K562 (cell line): ENCODE data around the gene P2RY6. TPM values are rescaled to one million over a fixed set of nuclear protein-coding genes. Genes with fewer than 3 reads are reported as not detected.

Source experiments
- ATAC-seq: fragments of 200-7000 bp; cut with Tn5 transposase; 3 replicates; pipeline ENCODE4 v1.9.1; 2020; ENCODE audit warnings: moderate library complexity
- BruUV-seq: library from RNA; stranded (reverse); fragments of 400-500 nt; replicated peaks from 2 replicates; lab custom pipeline; 2021; lab: Mats Ljungman, UMichigan
- CTCF ChIA-PET: fragments of 300-600 bp; formaldehyde crosslinking; extraction: SDS; loops from one replicate; lab custom pipeline; 2021; ENCODE audit warnings: low intra/inter-chr PET ratio; lab: Yijun Ruan, JAX
- POLR2A ChIA-PET: fragments of 300-600, 350-650 bp; sonication (Branson Sonifier 250); formaldehyde crosslinking; extraction: SDS; loops from one replicate; lab custom pipeline; 2021; ENCODE audit warnings: antibody characterized with exemption, inconsistent platforms; lab: Yijun Ruan, JAX
- DNase-seq, 4 experiments: peaks; one replicate each; pipeline versions ENCODE4 v3.0.0 to v3.0.0-alpha.2; 2011 to 2018; ENCODE audit warnings: low spot score in 3 of 4, mixed read lengths in 3 of 4; ENCODE audit errors: extremely low read depth in 1 of 4
- FAIRE-seq: peaks from 2 replicates; lab custom pipeline; 2011; peaks lifted over from hg19 to GRCh38; lab: Jason Lieb, UNC
- H2AFZ ChIP-seq: 2 replicates; pipeline ENCODE4 v1.6.0; 2011; ENCODE audit warnings: low read depth, low read length, control low read depth, inconsistent platforms
- H3K27ac ChIP-seq: fragments of 200-600 bp; 3 replicates; pipeline ENCODE4 v1.8.0; 2011; ENCODE audit warnings: low read depth, mild to moderate bottlenecking, control low read depth, inconsistent platforms, low read length, moderate library complexity, mixed read lengths; ENCODE audit errors: extremely low read depth
- H3K27me3 ChIP-seq, 2 experiments: fragments of 300-600 bp in 1 of 2; 2 replicates in 1 of 2; 3 replicates in 1 of 2; pipeline versions ENCODE4 v1.6.0 to v1.8.0; 2011; ENCODE audit warnings: inconsistent platforms in 2 of 2, low read length in 2 of 2, mild to moderate bottlenecking in 1 of 2, mixed read lengths in 1 of 2, moderate library complexity in 1 of 2; ENCODE audit not compliant: control insufficient read depth in 2 of 2, insufficient read depth in 2 of 2
- H3K36me3 ChIP-seq: fragments of 300-600 bp; 3 replicates; pipeline ENCODE4 v1.8.0; 2011; ENCODE audit warnings: mild to moderate bottlenecking, low read length, inconsistent platforms; ENCODE audit not compliant: control insufficient read depth, insufficient read depth
- H3K4me1 ChIP-seq, 2 experiments: fragments of 200-600 bp in 1 of 2; replicated peaks in 1 of 2; 2 replicates in 1 of 2; 3 replicates in 1 of 2; pipeline versions ENCODE4 v1.5.1 to v1.8.0; 2011; ENCODE audit warnings: inconsistent platforms in 2 of 2, low read length in 2 of 2, mild to moderate bottlenecking in 1 of 2, mixed read lengths in 1 of 2, moderate library complexity in 1 of 2; ENCODE audit not compliant: control insufficient read depth in 2 of 2, insufficient read depth in 2 of 2
- H3K4me2 ChIP-seq: 2 replicates; pipeline ENCODE4 v1.6.1; 2011; ENCODE audit warnings: low read length, control low read depth, inconsistent platforms, mixed read lengths; ENCODE audit not compliant: insufficient read depth
- H3K4me3 ChIP-seq: fragments of 200-600 bp; sonication (generic), shearing (Covaris generic); 2 replicates; pipeline ENCODE4 v1.5.1; 2016; ENCODE audit warnings: control low read depth, inconsistent platforms
- H3K79me2 ChIP-seq: fragments of 200-600 bp; 3 replicates; pipeline ENCODE4 v1.8.0; 2011; ENCODE audit warnings: low read length, inconsistent platforms; ENCODE audit not compliant: control insufficient read depth, insufficient read depth
- H3K9ac ChIP-seq, 2 experiments: 2 replicates each; pipeline versions ENCODE4 v1.6.0 to v1.6.1; 2011; ENCODE audit warnings: low read depth in 2 of 2, low read length in 2 of 2, control low read depth in 1 of 2, inconsistent platforms in 1 of 2, mild to moderate bottlenecking in 1 of 2, mixed read lengths in 1 of 2; ENCODE audit not compliant: insufficient read depth in 1 of 2
- H3K9me1 ChIP-seq: one replicate; pipeline ENCODE4 v1.6.0; 2011; ENCODE audit warnings: inconsistent platforms, mild to moderate bottlenecking, low read length, moderate library complexity; ENCODE audit not compliant: control insufficient read depth, insufficient read depth
- H3K9me3 ChIP-seq: replicated peaks from 2 replicates; pipeline ENCODE4 v1.5.1; 2011; ENCODE audit warnings: low read depth, low read length, inconsistent platforms; ENCODE audit not compliant: control insufficient read depth, insufficient read depth
- H4K20me1 ChIP-seq: replicated peaks from 2 replicates; pipeline ENCODE4 v1.6.1; 2011; ENCODE audit warnings: low read length, inconsistent platforms, mixed read lengths; ENCODE audit not compliant: control insufficient read depth, insufficient read depth
- ADNP ChIP-seq: fragments of 200-800 bp; sonication (Bioruptor generic); IDR thresholded peaks from 2 replicates; pipeline ENCODE4 v1.6.1; 2016; ENCODE audit warnings: missing genetic modification characterization, missing compliant biosample characterization
- ESRRA ChIP-seq: fragments of 450-650 bp; IDR thresholded peaks from 2 replicates; pipeline ENCODE4 v1.6.1; 2014; ENCODE audit warnings: low read depth, mild to moderate bottlenecking, moderate library complexity, borderline replicate concordance
- HDAC3 ChIP-seq: fragments of 450-650 bp; IDR thresholded peaks from 2 replicates; pipeline ENCODE4 v1.6.1; 2018; ENCODE audit warnings: borderline replicate concordance, mild to moderate bottlenecking, moderate library complexity; ENCODE audit not compliant: partially characterized antibody
- RBM22 ChIP-seq: fragments of 200-400 bp; formaldehyde crosslinking; IDR thresholded peaks from 2 replicates; pipeline ENCODE4 v1.6.1; 2018; ENCODE audit warnings: low read length, low read depth; ENCODE audit not compliant: poor library complexity, severe bottlenecking
- RBM25 ChIP-seq: fragments of 200-400 bp; formaldehyde crosslinking; IDR thresholded peaks from 2 replicates; pipeline ENCODE4 v1.6.1; 2018; ENCODE audit warnings: low read length, low read depth, moderate library complexity; ENCODE audit not compliant: severe bottlenecking
- SMARCC2 ChIP-seq: fragments of 450-650 bp; IDR thresholded peaks from 2 replicates; pipeline ENCODE4 v1.6.1; 2017; ENCODE audit warnings: antibody characterized with exemption, moderate library complexity, mild to moderate bottlenecking, low read depth
- ZBTB9 ChIP-seq: fragments of 450-650 bp; formaldehyde crosslinking; IDR thresholded peaks from 2 replicates; pipeline ENCODE4 v1.4.0; 2020; ENCODE audit warnings: mild to moderate bottlenecking, moderate library complexity
- WGBS: fragments of 100-300 bp; shearing (Covaris generic); methylation state at CpG from one replicate; pipeline ENCODE4 v1.1.6; 2016; ENCODE audit warnings: low coverage, mixed read lengths; ENCODE audit not compliant: insufficient coverage; ENCODE audit errors: missing lambda C conversion rate; 5-methylcytosine and 5-hydroxymethylcytosine counted together
- in situ Hi-C: fragments of 300-500 bp; cut with MboI; formaldehyde crosslinking; loops from 4 replicates; pipeline ENCODE4 v1.15.0; 2018; ENCODE audit warnings: inconsistent platforms, mixed read lengths
- intact Hi-C: fragments of 100-400 bp; cut with micrococcal nuclease; formaldehyde crosslinking; loops from 2 replicates; pipeline ENCODE4 v1.14.2; 2022
- polyA plus RNA-seq, 8 experiments: library from polyadenylated mRNA; depleted of rRNA in 4 of 8; stranded (reverse) in 5 of 8; unstranded in 3 of 8; fragments of >200 nt; fragmentation: Nextera tagmentation in 2 of 8; fragmentation: Illumina TruSeq in 1 of 8; extraction: Ambion mirVana in 2 of 8; extraction: Trizol in 1 of 8; gene quantifications; 2 replicates each; pipeline versions ENCODE4 v1.2.1 to v1.2.3, GENCODE V29; 2011 to 2014; ENCODE audit warnings: inconsistent platforms in 1 of 8, missing spikeins in 1 of 8
- total RNA-seq, 7 experiments: library from RNA; depleted of rRNA in 6 of 7; stranded (reverse); fragments of >200 nt in 6 of 7; fragmentation: Illumina TruSeq in 2 of 7; extraction: Trizol in 2 of 7; gene quantifications; 2 replicates each; pipeline versions ENCODE4 v1.2.1 to v1.2.3, GENCODE V29; 2011 to 2021; ENCODE audit warnings: low replicate concordance in 1 of 7

Gene P2RY6
- total and polyA plus RNA-seq, 9 of the 15 experiments (the other 6 are each of a cell fraction or from before 2014, with no cell fraction given) = not detected

- Histone ChIP-seq H3K27ac (no peak overlapping the region), H4K20me1 (peaks cover 4% of the 10 kb centered on the region; the same call in 1 of the 2 replicates), H3K36me3 (no peaks in the 10 kb centered on the region), H3K4me2 (no peak overlapping the region), H3K9me1 (peaks cover 5% of the 10 kb centered on the region), H3K9me3 (no peaks in the 10 kb centered on the region), H2AFZ (no peak overlapping the region), H3K4me3 (no peak overlapping the region), H3K4me1 (no peaks in the 10 kb centered on the region; a peak in 1 of 5 replicates), H3K27me3 (peaks cover 2 to 48% of the 10 kb centered on the region in 2 experiments; a peak in 4 of 5 replicates), H3K9ac (no peak overlapping the region), H3K79me2 (no peaks in the 10 kb centered on the region)
- peak; percentile 59; the same call in 1 of the 2 replicates for TF ChIP-seq ADNP
- TF ChIP-seq RBM25 = peak; percentile 52
- TF ChIP-seq RBM22 = no peak
- peak; percentile 90 for TF ChIP-seq ESRRA
- TF ChIP-seq HDAC3 = no peak
- TF ChIP-seq SMARCC2 = no peak
- TF ChIP-seq ZBTB9 (CRISPR knock-in tag) = no peak
- DNase-seq = no peak
- 0% methylated on average over 3 of the region's 3 CpGs for WGBS
- ChIA-PET POLR2A (interaction anchor here (0.5 to 0.8 kb wide), 3 partner anchors 12 to 581 kb away, joined by 3 to 4 read pairs (median 4); no protein-coding TSS in a partner anchor), CTCF (no interaction called here)
- in situ Hi-C loops = no loop called here
- BruUV-seq = no TSS peak
- no peak for ATAC-seq
- FAIRE-seq = no peak
- intact Hi-C loops = no loop called here
Measured at GRCh38 chr11:73225001-73225686, 47.0 kb upstream of the P2RY6 start.
